GM11168 (cell line): ENCODE results near the gene MACF1.
"Not testable (repeated sequence)": the region's sequence is repeated elsewhere in the genome, so short reads cannot be mapped to it uniquely, and the experiment has no call there.

Experiments
- in situ Hi-C: fragments of 300-500 bp; cut with MboI; formaldehyde crosslinking; loops from one replicate; pipeline ENCODE4 v1.12.0; 2022; ENCODE audit warnings: low sequenced_read_pairs; ENCODE audit not compliant: unreplicated experiment

MACF1 gene

GRCh38 chr1:39517936-39518335 is 313.4 kb downstream of the MACF1 start:
- in situ Hi-C loops = loop anchor here (5.0 kb wide), 1 partner anchor 249 kb away; no protein-coding TSS in a partner anchor

- in situ Hi-C loops = loop anchor here (5.0 kb wide), 1 partner anchor 248 kb away; no protein-coding TSS in a partner anchor
Measured at GRCh38 chr1:39519376-39519775, 314.9 kb downstream of the MACF1 start.

GRCh38 chr1:39522221-39522620 is 317.7 kb downstream of the MACF1 start:
- in situ Hi-C loops = not testable (repeated sequence)

GRCh38 chr1:39522661-39523567 is 318.4 kb downstream of the MACF1 start:
- in situ Hi-C loops = no loop called here

- in situ Hi-C loops = no loop called here
Measured at GRCh38 chr1:39524171-39524570, 319.7 kb downstream of the MACF1 start.

- in situ Hi-C loops = loop anchor here (25.0 kb wide), 1 partner anchor 412 kb away; no protein-coding TSS in a partner anchor
Measured at GRCh38 chr1:39524591-39525365, 320.3 kb downstream of the MACF1 start.

- in situ Hi-C loops = loop anchor here (25.0 kb wide), 1 partner anchor 413 kb away; no protein-coding TSS in a partner anchor
Measured at GRCh38 chr1:39525366-39526165, 321.1 kb downstream of the MACF1 start.

GRCh38 chr1:39526466-39527189 is 322.1 kb downstream of the MACF1 start:
- in situ Hi-C loops = loop anchor here (25.0 kb wide), 1 partner anchor 414 kb away; no protein-coding TSS in a partner anchor

- in situ Hi-C loops = loop anchor here (25.0 kb wide), 1 partner anchor 415 kb away; no protein-coding TSS in a partner anchor
Measured at GRCh38 chr1:39527190-39527579, 322.7 kb downstream of the MACF1 start.

- in situ Hi-C loops = loop anchor here (25.0 kb wide), 1 partner anchor 416 kb away; no protein-coding TSS in a partner anchor
Measured at GRCh38 chr1:39528082-39528481, 323.6 kb downstream of the MACF1 start.

- in situ Hi-C loops = loop anchor here (25.0 kb wide), 1 partner anchor 418 kb away; no protein-coding TSS in a partner anchor
Measured at GRCh38 chr1:39529901-39530535, 325.5 kb downstream of the MACF1 start.

- in situ Hi-C loops = loop anchor here (25.0 kb wide), 1 partner anchor 419 kb away; no protein-coding TSS in a partner anchor
Measured at GRCh38 chr1:39531526-39531925, 327.0 kb downstream of the MACF1 start.

- in situ Hi-C loops = loop anchor here (25.0 kb wide), 1 partner anchor 421 kb away; no protein-coding TSS in a partner anchor
Measured at GRCh38 chr1:39533442-39533841, 328.9 kb downstream of the MACF1 start.
